ENCODE results near the gene TMIE. TPM values are rescaled to one million over a fixed set of nuclear protein-coding genes. Genes with fewer than 3 reads are reported as not detected.
"Not testable (repeated sequence)": the region's sequence is repeated elsewhere in the genome, so short reads cannot be mapped to it uniquely, and the experiment has no call there.

The TMIE gene
- total and polyA plus RNA-seq, 12 donors, result 0.30 to 21.4 (median 2.0) TPM

- Histone ChIP-seq H3K36me3 (replicated peaks in 1 of 2) (no peaks in the 10 kb centered on the region), H3K9me3 (replicated peaks in 1 of 3) (no peaks in the 10 kb centered on the region), H3K27ac (no peak overlapping the region), H3K4me3 (no peak overlapping the region), H3K4me1 (replicated peaks in 1 of 2) (no peaks in the 10 kb centered on the region), H3K27me3 (no peaks in the 10 kb centered on the region)
- WGBS, 4 donors, result 81 to 86% (median 82%) methylated on average over 4 of the region's 4 CpGs
- no peak for TF ChIP-seq POLR2A (IDR thresholded peaks at IDR 0.05)
- no peak for TF ChIP-seq CTCF (IDR thresholded peaks at IDR 0.05)
- intact Hi-C loops (cut with DNase I), result no loop called here
- no peak for DNase-seq
These were observed 47.9 kb downstream of the TMIE start for GRCh38 chr3:46749129-46749528.

- Histone ChIP-seq H3K9me3 (replicated peaks in 1 of 3) (no peaks in the 10 kb centered on the region), H3K27ac (no peak overlapping the region), H3K4me3 (no peak overlapping the region), H3K4me1 (replicated peaks in 1 of 2) (no peaks in the 10 kb centered on the region), H3K27me3 (no peaks in the 10 kb centered on the region), H3K36me3 (replicated peaks in 1 of 2) (no peaks in the 10 kb centered on the region)
- no peak for DNase-seq
- intact Hi-C loops (cut with DNase I), result no loop called here
- 85 to 94% (median 91%) methylated on average over 32 to 41 of the region's 41 CpGs for WGBS, 4 donors
- TF ChIP-seq CTCF (IDR thresholded peaks at IDR 0.05) (no peak), POLR2A (IDR thresholded peaks at IDR 0.05) (no peak)
These were observed 49.4 kb downstream of the TMIE start for GRCh38 chr3:46750555-46751038.

GRCh38 chr3:46753127-46753526 is 51.9 kb downstream of the TMIE start:
- DNase-seq; H3K27me3 ChIP-seq; H3K9me3 ChIP-seq (replicated peaks in 1 of 3); intact Hi-C loops (cut with DNase I); H3K27ac ChIP-seq; H3K4me3 ChIP-seq; H3K36me3 ChIP-seq (replicated peaks in 1 of 2); H3K4me1 ChIP-seq (replicated peaks in 1 of 2): not testable (repeated sequence)
- 71 to 94% (median 85%) methylated on average over 4 to 6 of the region's 6 CpGs for WGBS, 4 donors

- H3K9me3 ChIP-seq (replicated peaks in 1 of 3), result no peaks in the 10 kb centered on the region
- DNase-seq, result no peak
- no peaks in the 10 kb centered on the region for H3K4me1 ChIP-seq (replicated peaks in 1 of 2)
- intact Hi-C loops (cut with DNase I), result no loop called here
- TF ChIP-seq POLR2A (IDR thresholded peaks at IDR 0.05) (no peak), CTCF (IDR thresholded peaks at IDR 0.05) (no peak)
- no peak overlapping the region for H3K4me3 ChIP-seq
- no peaks in the 10 kb centered on the region for H3K27me3 ChIP-seq
- H3K27ac ChIP-seq, result no peak overlapping the region
- no peaks in the 10 kb centered on the region for H3K36me3 ChIP-seq (replicated peaks in 1 of 2)
- 85 to 96% (median 89%) methylated on average over 6 of the region's 6 CpGs for WGBS, 4 donors
These were observed 54.5 kb downstream of the TMIE start for GRCh38 chr3:46755646-46756045.

- H3K9me3 ChIP-seq (replicated peaks in 1 of 3), result no peaks in the 10 kb centered on the region
- no peak for TF ChIP-seq CTCF (IDR thresholded peaks at IDR 0.05)
- TF ChIP-seq POLR2A (IDR thresholded peaks at IDR 0.05), result no peak
- no peaks in the 10 kb centered on the region for H3K36me3 ChIP-seq (replicated peaks in 1 of 2)
- no peak overlapping the region for H3K27ac ChIP-seq
- no peaks in the 10 kb centered on the region for H3K4me1 ChIP-seq (replicated peaks in 1 of 2)
- no peaks in the 10 kb centered on the region for H3K27me3 ChIP-seq
- no peak for DNase-seq
- H3K4me3 ChIP-seq, result no peak overlapping the region
- 87 to 93% (median 89%) methylated on average over 18 to 31 of the region's 31 CpGs for WGBS, 4 donors
- intact Hi-C loops (cut with DNase I), result no loop called here
These were observed 55.5 kb downstream of the TMIE start for GRCh38 chr3:46756642-46757041.

Measured in adrenal gland (tissue), 12 donors.